Measurements from ENCODE around the gene NTHL1.

Gene NTHL1

DNA sequence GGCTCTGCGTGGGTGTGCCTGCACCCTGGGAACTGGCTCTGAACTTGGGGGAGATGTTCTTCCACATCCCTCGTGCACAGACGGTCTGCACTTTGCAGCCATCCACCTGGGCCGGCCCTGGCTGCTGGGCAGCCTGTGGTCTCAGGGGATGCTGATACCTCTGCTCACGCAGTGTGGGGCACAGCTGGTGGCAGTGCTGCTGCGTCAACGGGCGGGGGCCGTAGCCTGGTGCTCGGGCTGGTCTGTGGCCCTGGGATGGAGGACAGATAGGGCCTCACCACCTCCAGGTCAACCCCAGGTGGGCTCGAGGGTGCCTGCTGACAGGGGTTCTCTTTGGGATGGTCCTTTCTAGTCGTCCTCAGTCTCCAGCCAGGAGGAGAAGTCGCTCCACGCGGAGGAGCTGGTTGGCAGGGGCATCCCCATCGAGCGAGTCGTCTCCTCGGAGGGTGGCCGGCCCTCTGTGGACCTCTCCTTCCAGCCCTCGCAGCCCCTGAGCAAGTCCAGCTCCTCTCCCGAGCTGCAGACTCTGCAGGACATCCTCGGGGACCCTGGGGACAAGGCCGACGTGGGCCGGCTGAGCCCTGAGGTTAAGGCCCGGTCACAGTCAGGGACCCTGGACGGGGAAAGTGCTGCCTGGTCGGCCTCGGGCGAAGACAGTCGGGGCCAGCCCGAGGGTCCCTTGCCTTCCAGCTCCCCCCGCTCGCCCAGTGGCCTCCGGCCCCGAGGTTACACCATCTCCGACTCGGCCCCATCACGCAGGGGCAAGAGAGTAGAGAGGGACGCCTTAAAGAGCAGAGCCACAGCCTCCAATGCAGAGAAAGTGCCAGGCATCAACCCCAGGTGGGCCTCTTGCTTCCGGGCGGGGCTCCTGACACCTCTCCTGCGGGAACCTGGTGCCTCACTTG, 36.5 kb upstream of the NTHL1 start:
- no peak for DNase-seq (ENCODE audit: low read depth)

DNA sequence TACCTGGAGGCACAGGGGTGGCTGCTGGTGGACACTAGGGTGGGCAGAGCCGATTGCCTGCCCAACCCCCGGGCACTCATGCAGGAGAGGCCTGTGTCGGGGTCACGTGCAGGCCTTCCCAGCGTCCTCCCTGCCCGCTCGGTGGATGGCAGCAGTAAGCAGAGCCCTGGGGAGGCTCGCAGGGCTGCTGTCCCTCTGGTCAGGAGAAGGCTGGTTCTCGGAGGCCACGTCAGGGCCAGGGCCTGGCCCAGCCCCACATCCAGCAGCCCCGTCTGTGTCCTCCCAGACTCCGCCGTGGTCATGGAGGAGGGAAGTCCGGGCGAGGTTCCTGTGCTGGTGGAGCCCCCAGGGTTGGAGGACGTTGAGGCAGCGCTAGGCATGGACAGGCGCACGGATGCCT, 35.8 kb upstream of the NTHL1 start:
- no peak for DNase-seq (ENCODE audit: low read depth)

DNA sequence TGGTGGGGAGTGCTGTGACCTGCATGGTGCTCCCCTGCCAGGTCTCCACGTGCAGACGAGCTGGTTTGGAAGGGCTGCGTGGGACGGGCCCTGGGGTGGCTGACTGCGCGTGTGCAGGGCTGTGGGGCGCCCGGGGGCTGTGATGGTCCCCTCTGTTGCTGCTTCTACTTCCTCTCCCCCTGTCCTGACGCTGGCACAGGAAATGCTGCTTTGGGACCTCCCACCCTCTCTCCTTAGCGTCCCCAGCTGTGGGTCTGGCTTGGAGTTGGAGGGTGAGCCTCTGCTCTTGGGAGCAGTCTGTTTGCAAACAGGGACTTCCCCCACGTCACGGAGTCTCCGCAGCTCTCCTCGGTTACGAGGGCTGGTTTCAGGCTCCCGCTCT, 35.3 kb upstream of the NTHL1 start:
- no peak for DNase-seq (ENCODE audit: low read depth)

DNA sequence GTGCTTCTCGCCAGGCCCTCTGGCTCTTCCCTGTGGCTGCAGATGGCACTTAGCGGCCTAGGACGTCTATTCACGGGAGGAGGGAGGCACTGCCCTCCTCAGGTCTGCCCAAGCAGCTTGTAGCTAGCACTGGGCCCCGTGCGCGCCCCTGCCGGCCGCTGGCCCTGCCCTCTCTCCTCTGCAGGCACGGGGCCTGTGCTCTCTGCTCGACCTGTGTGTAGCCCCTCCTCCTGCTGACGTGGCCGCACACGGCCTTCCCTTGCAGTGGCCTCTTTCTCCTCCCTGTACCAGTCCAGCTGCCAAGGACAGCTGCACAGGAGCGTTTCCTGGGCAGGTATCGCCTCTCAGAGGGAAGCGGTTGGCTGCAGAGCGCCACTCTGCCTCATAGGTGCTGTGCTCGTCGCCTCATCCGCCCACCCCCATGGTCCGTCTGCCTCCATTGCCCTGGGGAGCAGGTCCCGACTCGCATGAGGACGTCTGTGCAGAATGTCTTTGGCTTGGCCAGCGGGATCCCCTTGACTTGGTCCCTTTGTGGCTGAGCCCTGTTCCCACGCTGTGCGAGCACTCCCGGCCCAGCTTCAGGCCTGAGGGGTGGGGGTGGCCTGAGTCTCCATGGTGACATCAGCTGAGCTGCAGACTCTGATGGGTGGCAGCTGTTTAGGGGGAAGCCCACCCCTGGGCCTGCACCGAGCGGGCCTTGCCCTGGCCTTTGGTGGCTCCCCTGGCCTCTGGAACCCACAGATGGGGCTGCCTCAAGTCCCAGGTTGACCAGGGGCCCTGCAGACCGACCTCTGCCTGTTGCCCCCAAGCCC, 34.7 kb upstream of the NTHL1 start:
- no peak for DNase-seq (ENCODE audit: low read depth)

DNA sequence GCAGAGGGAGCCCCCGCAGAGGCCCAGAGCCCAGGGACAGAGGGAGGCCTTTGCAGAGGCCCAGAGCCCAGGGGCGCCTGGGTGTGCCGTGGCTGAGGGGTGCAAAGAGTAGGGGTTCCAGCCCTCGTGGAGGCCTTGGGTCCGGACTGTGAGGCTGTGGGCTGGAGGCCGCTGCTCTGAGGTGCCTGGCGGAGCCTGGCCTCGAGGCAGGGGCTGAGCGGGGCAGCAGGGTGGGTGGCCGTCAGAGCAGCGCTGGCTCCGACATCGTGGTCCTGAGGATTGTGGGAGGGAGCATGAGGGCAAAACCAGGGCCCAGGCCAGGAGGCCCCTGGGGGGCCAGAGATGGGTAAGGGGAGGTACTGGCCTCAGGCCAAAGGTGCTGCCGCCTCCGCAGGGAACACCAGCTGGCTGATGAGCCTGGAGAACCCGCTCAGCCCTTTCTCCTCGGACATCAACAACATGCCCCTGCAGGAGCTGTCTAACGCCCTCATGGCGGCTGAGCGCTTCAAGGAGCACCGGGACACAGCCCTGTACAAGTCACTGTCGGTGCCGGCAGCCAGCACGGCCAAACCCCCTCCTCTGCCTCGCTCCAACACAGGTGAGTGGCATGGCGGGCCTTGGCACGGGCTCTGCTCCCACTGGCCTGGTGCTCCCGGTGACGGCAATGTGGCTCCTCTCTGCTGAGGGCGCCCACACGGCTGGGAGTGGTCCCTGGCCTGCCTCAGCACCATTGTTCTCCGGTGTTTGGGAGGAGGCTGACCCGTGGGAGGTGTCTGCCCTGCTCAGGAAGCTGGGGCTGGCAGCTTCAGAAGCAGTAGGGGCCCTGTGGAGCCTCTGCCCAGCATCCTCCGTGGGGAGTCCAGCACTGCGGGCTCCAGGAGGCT, 33.8 kb upstream of the NTHL1 start:
- DNase-seq (ENCODE audit: low read depth) = no peak

DNA sequence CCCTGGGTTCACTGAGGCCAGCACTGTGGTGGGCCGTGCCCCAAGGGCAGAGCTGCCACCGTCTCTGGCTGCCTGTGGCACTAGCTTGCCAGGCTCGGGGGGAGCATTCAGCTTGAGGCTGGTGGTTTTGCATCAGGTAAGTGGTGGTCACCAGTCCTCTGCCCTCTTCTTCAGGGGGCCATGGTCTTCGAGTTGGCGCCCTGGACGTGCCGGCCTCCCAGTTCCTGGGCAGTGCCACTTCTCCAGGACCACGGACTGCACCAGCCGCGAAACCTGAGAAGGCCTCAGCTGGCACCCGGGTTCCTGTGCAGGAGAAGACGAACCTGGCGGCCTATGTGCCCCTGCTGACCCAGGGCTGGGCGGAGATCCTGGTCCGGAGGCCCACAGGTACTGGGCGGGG, 32.4 kb upstream of the NTHL1 start:
- no peak for DNase-seq (ENCODE audit: low read depth)

DNA sequence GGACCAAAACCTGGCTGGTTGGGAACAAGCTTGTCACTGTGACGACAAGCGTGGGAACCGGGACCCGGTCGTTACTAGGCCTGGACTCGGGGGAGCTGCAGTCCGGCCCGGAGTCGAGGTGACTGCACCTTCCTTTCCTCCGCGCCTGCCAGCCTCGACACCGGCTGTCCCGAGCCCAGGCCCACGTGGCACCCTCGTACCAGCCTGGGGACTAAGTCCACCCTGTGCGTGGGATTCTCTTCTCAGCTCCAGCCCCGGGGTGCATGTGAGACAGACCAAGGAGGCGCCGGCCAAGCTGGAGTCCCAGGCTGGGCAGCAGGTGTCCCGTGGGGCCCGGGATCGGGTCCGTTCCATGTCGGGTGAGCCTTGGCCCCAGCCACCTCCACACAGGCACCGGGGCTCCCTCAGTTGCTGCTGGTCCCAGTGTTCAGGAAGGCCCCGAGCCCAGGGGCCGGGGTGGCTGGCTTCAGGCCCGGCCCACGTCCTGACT, 31.7 kb upstream of the NTHL1 start:
- DNase-seq (ENCODE audit: low read depth) = no peak

DNA sequence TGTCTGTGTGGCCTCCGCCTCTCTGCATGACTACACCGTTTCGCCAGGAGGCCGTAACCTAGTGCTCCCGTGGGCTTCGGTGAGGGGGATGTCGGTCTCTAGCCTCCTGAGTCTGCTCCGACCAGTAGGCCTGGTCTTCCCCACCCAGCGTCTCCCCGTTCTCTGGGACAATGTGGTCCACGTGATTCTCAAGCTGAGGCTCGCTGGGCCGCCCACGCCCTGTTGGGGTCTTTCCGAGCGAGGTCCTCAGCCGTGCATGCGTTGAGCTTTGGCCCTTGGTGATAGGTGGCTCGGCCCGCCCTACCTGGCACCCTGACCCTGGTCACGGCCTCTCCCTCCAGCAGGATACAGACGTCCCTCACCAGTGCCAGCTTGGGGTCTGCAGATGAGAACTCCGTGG, 31.1 kb upstream of the NTHL1 start:
- no peak for DNase-seq (ENCODE audit: low read depth)

DNA sequence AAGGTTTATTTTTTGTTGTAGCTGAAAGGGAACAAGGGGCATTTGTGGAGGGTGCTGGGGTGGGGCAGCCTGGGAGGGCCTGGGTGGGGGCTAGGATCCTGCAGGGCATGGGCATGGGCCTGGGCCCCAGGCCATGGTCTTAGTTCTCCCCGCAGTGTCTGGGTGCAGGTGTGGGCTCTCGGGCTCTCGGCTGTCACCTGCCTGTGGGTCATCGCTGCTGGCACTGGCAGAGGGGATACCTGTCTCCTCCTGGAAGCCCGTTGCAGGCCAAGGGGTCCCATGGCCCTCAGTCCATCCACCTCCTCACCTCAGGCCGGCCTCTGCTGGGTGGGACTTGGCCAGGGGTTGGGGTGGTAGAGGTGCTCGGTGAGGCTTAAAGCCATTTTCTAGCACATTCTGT, 30.5 kb upstream of the NTHL1 start:
- DNase-seq (ENCODE audit: low read depth) = no peak

DNA sequence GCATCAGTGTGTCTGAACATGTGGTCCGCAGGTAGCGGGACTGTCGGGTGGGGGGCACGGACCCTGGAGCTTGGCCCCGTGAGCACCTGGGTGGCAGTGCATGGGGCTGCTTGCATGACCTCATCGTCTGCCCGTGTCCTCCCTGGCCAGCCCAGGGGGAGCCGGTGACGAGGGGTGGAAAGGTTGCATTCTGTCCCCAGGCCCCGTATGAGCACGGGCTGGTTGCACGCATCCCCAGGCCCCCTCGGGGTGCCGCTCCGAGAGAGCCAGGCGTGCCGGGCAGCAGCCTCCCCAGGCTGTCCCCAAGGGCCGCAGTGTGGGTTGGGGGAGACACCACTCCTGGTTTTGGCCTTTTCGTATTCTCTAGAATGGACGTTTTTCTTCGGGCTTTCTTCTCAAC, 30.1 kb upstream of the NTHL1 start:
- DNase-seq (ENCODE audit: low read depth) = no peak

DNA sequence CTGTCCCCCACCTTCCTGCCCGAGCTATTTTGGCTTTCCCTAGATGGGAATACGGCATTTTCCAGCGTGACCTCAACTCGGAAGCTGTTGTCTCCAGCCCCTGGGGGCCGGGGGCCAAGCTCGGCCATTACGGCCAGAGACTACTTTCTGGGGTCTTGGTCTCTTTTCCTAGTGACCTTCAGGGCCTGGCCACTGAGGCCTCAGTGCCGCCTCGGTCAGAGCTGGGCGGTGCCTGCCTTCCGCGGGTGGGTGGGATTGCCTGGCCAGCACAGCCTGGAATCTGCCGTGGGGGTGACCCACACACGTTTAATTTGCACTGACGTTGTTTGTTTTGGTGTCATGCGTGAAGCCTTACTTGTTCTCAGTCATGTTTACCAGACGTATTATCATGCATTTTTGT, 29.4 kb upstream of the NTHL1 start:
- no peak for DNase-seq (ENCODE audit: low read depth)

GRCh38 chr16:2076072-2076865, 28.6 kb upstream of the NTHL1 start:
- DNase-seq (ENCODE audit: low read depth) = no peak

DNA sequence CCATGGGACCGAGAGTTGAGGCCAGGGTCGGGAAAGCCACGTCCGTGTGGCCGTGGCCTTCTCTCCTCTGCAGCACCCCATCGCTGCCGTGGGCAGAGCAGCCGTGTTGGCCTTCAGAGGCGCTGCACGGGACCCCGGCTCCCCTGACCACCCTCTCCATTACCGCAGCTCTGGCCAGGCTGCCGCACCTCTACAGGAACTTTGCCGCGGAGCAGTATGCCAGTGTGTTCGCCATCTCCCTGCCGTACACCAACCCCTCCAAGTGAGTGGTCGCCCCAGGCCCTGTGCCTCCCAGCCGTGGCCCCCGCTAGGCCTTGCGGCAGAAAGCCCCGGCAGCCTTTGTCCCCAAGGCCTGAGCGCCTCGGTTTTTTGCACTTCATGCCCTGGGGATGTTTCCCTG, 28.0 kb upstream of the NTHL1 start:
- DNase-seq (ENCODE audit: low read depth) = no peak

- DNase-seq (ENCODE audit: low read depth) = no peak
Measured at GRCh38 chr16:2074071-2074470, 26.4 kb upstream of the NTHL1 start.

DNA sequence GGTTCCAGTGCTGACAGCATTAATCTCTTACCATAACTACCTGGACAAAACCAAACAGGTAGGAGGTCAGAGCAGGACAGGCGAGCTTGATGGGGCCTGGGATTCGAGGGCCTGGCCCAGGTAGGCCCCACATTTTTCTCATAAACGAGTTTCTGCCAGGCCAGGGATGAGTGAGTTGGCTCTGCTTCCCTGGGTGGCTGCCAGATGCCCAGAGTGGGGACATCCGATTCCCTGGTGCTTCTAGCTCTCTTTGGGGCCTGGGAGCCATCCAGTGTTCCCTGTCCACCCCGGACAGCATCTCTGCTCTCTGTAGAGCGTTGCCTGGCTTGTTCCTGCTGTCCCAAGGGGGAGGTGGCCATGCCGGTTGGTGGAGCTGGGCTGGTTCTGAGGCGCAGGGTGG, 25.3 kb upstream of the NTHL1 start:
- DNase-seq (ENCODE audit: low read depth) = no peak

DNA sequence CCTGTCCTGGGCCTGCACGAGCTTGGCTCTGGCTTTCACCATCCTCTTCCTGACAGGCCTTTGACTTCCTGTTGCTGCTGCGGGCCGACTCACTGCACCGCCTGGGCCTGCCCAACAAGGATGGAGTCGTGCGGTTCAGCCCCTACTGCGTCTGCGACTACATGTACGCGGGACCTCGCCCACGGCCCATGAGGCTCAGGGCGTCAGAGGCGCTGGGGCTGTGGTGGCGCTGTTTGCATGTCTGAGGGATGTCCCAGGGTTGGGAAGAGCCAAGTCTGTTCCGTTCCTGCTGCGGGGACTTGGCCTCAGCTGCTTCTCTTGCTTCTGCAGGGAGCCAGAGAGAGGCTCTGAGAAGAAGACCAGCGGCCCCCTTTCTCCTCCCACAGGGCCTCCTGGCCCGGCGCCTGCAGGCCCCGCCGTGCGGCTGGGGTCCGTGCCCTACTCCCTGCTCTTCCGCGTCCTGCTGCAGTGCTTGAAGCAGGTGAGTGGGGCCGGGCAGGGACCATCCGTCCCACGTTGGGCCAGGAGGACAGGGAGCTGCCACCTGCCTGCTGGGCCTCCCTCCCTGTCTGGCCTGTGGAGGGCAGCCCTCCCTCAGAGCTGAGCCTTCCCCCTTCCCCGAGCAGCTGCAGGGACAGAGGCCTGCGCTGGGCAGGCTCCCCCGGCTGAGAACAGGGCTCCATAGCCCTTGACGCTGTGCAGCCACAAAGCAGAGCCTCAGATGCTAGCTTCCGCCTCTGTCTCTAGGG, 24.0 kb upstream of the NTHL1 start:
- no peak for DNase-seq (ENCODE audit: low read depth)

DNA sequence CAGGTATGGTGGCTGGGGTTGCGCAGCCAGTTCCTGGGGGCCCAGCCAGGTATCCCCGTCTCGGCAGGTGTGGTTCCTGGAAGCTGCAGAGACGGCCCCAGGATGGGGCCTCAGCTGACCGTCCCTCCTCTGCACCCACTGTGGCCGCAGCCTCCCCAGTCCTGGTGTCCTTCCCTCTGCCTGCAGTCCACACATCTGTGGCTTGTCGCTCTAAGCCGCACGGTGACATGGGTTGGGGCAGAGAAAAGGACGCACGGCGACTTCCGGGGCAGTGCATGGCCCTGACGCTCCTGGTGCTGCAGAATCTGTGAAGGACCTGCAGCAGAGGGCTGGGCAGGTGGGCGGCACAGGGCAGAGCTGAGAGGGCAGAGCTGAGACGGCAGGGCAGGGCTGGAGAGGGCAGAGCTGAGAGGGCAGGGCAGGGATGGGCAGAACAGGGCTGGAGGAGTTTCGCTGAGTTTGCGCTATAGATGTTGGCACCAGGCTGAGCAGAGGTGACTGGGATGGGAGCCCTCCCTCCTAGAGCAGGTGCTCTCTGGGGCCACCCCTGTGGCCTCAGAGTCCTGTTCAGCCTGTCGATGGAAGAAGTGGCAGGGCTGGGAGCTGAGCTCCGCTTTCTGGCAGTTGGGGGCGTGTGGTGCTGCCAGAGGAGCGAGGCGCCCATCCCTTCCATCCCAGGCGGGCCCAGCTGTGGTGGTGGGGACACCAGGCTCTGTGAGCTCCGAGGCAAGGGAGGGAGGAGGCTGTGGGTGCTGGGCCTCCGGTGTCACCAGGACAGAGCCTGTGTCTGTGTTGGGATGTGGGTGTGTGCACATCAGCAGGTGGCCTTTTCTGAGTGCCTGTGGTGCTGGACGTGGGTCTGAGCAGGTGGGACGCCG, 23.2 kb upstream of the NTHL1 start:
- DNase-seq (ENCODE audit: low read depth) = no peak

DNA sequence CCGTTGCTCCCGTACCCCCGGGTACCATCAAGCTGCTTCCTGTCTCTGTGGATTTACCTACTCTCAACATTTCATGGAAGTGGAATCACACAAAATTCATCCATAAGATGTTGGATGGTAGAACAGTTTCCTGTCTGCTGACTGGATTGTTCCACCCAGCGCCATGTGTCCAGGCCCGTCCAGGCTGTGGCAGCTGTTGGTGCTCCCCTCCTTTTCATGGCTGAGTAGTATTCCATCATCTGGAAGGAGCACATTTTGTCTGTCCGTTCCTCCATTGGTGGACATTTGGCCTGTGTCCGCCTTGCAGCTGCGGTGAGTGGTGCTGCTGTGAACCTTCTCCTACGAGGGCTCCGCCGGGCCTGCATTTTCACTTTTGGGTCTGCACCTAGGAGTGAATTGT, 18.5 kb upstream of the NTHL1 start:
- DNase-seq (ENCODE audit: low read depth) = no peak

DNA sequence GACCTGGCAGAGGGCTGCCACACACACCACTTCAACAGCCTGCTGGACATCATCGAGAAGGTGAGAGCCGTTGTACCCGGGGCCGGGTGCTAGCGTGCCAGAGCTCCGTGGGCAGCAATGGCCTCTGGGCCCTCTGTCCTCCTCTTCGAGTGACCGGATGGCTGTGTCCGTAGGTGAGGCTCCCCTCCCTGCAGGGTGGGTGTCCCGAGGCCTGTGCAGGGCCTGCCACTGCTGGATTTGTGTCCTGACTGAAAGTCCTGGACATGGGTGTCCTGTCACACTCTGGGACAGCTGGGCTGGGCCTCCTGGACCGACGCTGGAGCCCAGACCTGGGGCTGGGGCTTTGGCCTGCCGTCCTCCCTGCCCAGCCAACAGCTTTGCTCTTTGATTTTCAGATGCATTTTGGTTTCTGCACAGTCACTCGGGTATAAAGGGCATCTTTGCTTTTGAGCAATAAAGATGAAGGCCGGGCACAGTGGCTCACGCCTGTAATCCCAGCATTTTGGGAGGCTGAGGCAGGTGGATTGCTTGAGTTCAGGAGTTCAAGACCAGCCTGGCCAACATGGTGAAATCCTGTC, 16.8 kb upstream of the NTHL1 start:
- DNase-seq (ENCODE audit: low read depth) = no peak
